T1000 (cell line): ENCODE results near the gene KLHDC4.

ENCODE experiments used
- DNase-seq: peaks from one replicate; lab custom pipeline; 2025; ENCODE audit warnings: mixed read lengths; lab: John Stamatoyannopoulos, UW

Gene KLHDC4

GRCh38 chr16:87658564-87659225 lies 107.1 kb downstream of the KLHDC4 start:
- DNase-seq = no peak
